GM21723 (cell line): ENCODE measurements around the gene ACOT7.

Experiments used
- ATAC-seq: cut with Tn5 transposase; IDR thresholded peaks from one replicate; pipeline ENCODE4 v1.9.1; 2021; ENCODE audit warnings: mild to moderate bottlenecking, moderate library complexity; ENCODE audit not compliant: unreplicated experiment

ACOT7 gene

GRCh38 chr1:6273380-6273891 is 120.1 kb downstream of the ACOT7 start:
- ATAC-seq = no peak

GRCh38 chr1:6272868-6273267 is 120.7 kb downstream of the ACOT7 start:
- ATAC-seq = no peak

- no peak for ATAC-seq
Measured at GRCh38 chr1:6272452-6272851, 121.1 kb downstream of the ACOT7 start.

GRCh38 chr1:6271554-6271953 is 122.0 kb downstream of the ACOT7 start:
- ATAC-seq = no peak

- no peak for ATAC-seq
Measured at GRCh38 chr1:6271006-6271405, 122.6 kb downstream of the ACOT7 start.

- ATAC-seq = no peak
Measured at GRCh38 chr1:6270401-6270800, 123.2 kb downstream of the ACOT7 start.

GRCh38 chr1:6269720-6270400 is 123.7 kb downstream of the ACOT7 start:
- no peak for ATAC-seq

- ATAC-seq = no peak
Measured at GRCh38 chr1:6269296-6269695, 124.3 kb downstream of the ACOT7 start.

GRCh38 chr1:6268415-6268814 is 125.2 kb downstream of the ACOT7 start:
- no peak for ATAC-seq

GRCh38 chr1:6267686-6268322 is 125.8 kb downstream of the ACOT7 start:
- ATAC-seq = no peak

- no peak for ATAC-seq
Measured at GRCh38 chr1:6266641-6267040, 126.9 kb downstream of the ACOT7 start.

- ATAC-seq = no peak
Measured at GRCh38 chr1:6265151-6265550, 128.4 kb downstream of the ACOT7 start.

- no peak for ATAC-seq
Measured at GRCh38 chr1:6263716-6264115, 129.9 kb downstream of the ACOT7 start.

- no peak for ATAC-seq
Measured at GRCh38 chr1:6262555-6263420, 130.8 kb downstream of the ACOT7 start.

- no peak for ATAC-seq
Measured at GRCh38 chr1:6261615-6261995, 132.0 kb downstream of the ACOT7 start.

- ATAC-seq = no peak
Measured at GRCh38 chr1:6260961-6261614, 132.5 kb downstream of the ACOT7 start, which contains the start of gene GPR153. Gene GPR153 (minus strand): TSS chr1:6261098. CDS start chr1:6254905, 6,193 bp downstream.

- no peak for ATAC-seq
Measured at GRCh38 chr1:6260433-6260934, 133.1 kb downstream of the ACOT7 start.

GRCh38 chr1:6259491-6260362 is 133.8 kb downstream of the ACOT7 start:
- no peak for ATAC-seq

GRCh38 chr1:6258675-6259074 is 134.9 kb downstream of the ACOT7 start:
- no peak for ATAC-seq

GRCh38 chr1:6257541-6258069 is 136.0 kb downstream of the ACOT7 start:
- no peak for ATAC-seq
